ELF-1 (cell line): ENCODE measurements around the gene SEMA5A.

Experiments used
- DNase-seq: peaks from one replicate; pipeline ENCODE4 v3.0.0-alpha.2; 2016; ENCODE audit warnings: low read depth, low spot score

The SEMA5A gene, protein sequence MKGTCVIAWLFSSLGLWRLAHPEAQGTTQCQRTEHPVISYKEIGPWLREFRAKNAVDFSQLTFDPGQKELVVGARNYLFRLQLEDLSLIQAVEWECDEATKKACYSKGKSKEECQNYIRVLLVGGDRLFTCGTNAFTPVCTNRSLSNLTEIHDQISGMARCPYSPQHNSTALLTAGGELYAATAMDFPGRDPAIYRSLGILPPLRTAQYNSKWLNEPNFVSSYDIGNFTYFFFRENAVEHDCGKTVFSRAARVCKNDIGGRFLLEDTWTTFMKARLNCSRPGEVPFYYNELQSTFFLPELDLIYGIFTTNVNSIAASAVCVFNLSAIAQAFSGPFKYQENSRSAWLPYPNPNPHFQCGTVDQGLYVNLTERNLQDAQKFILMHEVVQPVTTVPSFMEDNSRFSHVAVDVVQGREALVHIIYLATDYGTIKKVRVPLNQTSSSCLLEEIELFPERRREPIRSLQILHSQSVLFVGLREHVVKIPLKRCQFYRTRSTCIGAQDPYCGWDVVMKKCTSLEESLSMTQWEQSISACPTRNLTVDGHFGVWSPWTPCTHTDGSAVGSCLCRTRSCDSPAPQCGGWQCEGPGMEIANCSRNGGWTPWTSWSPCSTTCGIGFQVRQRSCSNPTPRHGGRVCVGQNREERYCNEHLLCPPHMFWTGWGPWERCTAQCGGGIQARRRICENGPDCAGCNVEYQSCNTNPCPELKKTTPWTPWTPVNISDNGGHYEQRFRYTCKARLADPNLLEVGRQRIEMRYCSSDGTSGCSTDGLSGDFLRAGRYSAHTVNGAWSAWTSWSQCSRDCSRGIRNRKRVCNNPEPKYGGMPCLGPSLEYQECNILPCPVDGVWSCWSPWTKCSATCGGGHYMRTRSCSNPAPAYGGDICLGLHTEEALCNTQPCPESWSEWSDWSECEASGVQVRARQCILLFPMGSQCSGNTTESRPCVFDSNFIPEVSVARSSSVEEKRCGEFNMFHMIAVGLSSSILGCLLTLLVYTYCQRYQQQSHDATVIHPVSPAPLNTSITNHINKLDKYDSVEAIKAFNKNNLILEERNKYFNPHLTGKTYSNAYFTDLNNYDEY

DNA sequence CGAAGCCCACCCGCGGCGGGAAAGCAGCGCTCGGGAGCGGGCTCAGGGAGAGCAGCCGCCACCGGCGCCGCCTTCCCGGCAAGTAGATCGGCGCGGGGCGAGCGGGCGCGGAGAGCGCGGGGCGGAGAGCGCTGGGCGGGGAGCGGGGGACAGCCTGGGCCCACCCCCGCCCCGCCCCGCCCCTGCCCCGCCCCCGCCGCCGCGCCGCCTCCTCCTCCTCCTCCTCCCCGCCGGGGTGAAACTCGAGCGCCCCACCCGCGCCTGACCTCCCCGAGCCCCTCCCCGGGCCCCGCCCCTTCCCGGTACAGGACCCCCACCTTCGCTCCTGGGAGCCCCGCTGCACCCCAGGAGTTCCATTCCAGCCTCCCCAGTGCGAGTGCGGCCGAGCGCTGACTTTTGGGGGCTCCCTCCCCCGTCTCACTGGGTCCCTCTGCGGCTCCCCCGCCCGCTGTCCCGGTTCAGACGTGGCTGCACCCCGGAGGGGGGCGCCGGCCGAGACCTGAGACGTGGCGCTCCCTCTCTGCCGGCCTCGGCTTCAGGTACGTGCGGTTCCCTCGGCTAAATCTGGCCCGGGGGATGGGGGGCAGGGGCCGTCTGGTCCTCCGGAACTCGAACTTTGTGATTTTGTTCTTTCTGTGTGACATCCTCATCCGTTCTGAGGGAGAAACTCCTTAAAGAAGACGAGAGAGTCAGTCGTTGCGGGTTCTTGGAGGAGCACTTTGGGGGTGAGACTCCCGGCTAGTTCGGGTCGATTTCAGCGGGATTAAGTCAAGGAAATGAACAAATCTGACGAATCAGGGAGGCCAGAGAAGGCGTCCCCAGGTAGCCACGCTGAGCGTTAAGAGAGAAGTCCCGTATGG lies at the start of gene SEMA5A:
SEMA5A (minus strand) TSS at position 84 of the 860 bp plus-strand sequence. CDS start 166,129 bp downstream, outside the sequence.
- DNase-seq = peak; percentile 48

DNA sequence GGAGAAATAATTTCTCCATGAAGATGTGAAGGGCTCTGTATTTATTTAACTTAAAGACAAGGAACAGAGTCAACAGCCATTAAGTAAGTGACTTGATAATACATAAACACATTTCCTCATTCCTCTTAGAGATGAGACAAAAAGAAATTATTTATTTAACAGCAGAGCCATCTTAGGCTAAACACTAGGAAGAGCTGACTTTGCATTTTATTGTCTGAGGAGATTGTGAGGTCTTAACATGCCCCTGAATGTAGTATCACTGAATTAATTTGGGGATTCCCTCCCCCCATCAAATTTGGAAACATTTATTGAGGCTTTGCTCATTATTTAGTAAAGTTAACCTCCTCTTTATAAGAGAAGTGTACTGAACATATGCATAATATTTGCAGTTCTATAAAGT lies 49.0 kb upstream of the SEMA5A start:
- no peak for DNase-seq

DNA sequence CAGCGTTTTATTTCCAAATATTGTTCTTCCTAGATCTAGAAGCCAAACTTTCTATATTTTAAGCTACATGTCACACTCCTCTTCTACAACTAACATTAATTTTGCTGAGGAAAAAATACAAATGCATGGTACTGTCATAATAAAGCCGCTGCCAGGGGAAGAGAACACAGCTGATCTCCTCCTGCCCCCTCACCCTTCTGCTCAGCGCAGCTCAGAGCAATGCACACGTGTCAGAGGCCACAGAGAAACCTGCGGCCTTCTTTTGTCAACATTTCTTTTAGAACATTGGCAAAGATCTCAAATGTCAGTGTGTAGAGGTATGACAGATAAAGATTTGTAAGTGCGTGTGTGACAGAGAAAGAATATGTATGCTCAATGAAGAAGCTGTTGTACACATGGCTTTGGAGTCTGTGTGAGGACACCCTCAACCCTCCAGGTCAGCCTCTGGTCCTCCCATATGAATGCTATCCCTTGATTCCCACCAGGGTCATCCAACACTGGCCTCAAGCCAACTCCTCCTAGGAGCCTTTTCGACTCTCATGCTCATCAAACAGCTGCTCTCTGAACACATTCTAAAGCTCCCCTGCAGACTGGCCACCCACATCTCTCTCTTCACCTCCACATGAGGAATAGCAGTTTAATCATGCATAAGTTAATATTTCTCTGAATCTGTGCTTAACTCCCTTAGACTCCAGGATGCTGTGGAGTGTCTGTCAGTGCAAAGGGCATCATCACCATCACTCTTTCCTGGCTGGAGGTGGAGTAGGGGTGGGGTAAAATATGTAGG lies 43.4 kb upstream of the SEMA5A start:
- no peak for DNase-seq

DNA sequence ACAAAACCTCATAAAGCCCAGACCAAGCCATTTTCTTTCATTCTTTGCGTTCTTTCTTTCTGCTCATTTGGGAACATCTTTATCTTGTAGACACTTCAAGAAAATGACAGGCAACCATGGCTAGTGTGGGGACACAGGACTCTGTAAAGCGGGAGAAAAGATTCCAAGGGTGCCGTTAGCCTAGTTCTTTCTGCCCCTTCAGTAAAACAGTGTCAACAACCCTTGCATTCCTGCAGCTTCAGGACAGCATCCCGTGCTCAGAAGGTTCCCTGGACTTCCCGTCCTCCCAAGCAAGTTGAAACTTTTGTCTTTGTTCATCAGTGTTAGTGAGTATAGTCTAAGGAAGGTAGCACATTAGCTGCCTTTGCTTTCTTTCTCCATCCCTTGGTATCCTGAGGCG lies 42.4 kb upstream of the SEMA5A start:
- DNase-seq = no peak

DNA sequence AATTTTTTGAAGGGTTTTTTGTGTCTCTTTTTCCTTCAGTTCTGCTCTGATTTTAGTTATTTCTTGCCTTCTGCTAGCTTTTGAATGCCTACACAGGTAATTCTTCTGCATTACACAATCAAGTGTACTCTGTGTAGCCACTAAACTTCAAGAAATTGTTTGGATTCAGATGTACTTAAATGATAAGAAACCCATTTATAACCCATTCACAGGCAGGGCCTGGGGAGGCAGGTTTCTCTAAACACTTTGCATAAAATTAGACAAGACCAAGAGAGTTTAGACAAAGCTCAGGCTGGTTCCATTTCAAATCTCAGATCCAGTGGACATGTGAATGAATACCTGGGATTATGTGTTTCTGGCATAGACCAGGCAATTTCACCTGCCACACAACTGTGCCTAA lies 41.3 kb upstream of the SEMA5A start:
- DNase-seq = no peak

DNA sequence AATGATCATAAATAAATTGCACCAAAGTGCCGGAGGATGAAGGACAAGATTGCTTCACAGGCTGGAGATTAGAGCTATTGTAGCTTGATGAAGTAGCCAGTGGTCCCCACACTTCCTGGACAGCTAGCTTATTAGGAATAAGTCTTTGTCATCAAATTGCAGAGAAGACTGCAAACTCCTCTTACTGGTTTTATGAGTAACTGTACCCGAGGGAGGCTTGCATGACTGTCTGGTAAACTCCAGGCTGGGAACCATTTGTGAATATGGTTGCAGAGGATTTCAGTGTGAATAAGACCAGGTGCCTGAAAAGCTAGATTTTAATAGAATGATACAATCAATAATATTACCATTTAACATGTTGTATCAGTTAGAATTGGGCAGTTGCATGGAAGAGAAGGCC lies 36.5 kb upstream of the SEMA5A start:
- no peak for DNase-seq

DNA sequence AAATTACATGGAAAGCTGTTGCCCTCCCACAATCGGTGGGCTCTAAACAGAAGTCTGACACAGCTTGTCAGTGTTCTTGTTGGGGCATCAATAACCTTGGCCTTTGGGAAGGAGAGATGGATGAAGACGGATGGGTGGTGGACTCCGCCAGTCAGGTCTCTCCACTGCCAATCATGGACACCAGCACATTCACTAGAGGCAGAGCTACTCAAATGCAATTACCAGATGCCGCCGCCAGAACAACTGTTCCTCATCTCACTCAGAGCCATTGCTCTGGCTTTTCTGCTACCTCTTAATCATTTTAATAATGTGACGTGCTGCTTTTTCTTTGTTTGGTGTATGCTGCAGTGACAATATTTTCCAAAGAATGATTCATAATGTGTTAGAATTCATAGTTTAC lies 27.9 kb upstream of the SEMA5A start:
- no peak for DNase-seq

DNA sequence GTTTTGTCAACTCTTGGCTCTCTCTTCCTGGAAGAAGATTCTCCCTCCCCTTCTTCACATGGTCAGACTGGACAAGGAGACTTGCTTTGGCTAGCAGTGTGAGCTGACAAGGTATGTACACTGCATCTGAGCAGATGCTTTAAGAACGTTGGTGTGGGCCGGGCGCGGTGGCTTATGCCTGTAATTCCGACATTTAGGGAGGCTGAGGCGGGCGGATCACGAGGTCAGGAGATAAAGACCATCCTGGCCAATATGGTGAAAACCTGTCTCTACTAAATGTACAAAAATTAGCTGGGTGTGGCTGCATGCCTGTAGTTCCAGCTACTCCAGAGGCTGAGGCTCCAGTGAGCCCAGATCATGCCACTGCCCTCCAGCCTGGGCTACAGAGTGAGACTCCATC lies 26.4 kb upstream of the SEMA5A start:
- no peak for DNase-seq

DNA sequence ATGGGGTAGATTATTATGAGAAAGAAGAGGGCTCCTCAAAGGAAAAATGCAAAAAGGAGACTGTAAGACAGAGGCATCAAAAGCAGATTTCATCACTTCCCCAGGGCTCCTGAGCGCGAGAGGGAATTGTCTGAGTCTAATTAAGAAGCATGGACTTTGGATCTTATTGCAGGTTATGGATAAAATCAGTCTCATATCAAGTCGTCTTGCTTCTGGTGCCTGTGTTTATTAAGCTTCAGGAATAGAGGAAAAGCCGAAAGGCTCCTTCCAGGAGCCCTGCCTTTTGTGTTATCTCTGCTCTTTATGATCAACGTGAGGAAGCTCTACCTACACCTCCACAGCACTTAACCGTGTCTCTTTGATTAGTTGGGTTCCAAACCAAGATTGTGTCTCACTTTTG lies 25.0 kb upstream of the SEMA5A start:
- DNase-seq = no peak

DNA sequence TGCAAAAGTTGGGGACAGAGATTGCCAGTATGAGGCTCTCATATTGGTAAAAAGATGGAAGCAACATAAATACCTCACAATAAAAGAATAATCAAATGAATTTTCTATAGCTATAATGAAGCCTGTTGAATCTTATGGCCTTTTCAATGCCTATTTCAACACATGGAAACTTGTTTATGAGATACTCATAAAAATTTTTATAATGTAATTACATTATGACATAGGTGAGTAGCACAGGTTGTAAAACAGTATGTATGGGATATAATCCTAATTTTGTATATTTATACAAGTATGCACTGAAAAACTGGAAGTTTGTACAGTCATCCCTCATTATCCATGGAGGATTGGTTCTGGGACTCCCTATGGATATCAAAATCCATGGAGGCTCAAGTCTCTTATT lies 21.2 kb upstream of the SEMA5A start:
- no peak for DNase-seq

DNA sequence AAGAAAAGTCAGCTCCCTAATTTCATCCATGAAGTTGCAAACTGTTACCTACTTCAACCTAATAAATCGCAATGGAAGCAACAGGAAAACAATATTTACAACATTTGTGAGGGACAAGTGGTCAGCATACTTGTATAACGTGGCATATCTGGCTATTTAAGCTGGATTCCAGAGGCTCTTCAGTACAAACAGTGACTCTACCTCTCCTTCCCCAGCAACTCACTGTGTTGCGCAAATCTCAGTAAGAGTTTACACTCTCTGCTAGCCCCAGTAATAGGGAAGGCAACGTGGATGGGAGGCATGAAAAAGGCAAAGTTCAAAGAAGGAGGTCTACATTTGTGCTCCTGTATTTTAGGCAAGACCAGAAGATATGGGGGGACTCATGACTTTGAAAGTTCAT lies 18.9 kb upstream of the SEMA5A start:
- no peak for DNase-seq

DNA sequence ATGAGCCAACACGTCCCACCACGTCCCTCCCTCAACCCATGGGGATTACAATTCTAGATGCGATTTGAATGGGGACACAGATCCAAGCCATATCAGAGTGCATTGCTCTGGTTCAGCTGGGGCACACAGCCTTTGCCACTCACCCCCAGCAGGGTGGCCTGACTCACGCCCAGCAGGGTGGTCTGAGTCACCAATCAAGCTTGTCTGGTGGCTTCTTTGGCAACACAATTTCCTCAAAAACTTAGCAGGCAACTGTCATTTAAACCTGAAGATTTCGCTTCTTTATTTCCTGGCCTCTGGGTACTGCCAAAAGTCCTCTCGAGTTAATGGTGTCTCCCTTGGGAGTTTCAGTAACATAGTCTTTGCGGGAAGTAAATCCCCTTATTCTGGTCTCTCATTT lies 16.3 kb upstream of the SEMA5A start:
- peak; percentile 20 for DNase-seq

DNA sequence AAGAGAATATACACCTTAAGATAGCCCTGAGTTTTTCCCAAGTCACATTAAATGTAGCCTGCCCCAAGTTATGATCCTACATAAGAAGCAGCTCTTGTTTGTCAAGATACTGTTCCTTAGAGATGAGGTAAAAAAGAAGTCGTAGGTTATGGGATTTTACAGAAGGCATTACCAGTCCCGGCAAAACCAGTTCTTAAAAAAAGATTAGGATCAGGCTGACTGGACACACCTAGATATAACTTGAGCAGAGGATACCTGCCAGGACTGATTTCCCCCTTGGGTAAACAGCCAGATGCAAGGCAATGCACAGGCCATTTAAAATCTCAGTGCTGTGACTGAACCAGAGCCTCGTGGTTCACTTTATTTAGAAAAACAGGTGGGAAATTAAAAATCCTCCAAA lies 14.1 kb upstream of the SEMA5A start:
- no peak for DNase-seq

DNA sequence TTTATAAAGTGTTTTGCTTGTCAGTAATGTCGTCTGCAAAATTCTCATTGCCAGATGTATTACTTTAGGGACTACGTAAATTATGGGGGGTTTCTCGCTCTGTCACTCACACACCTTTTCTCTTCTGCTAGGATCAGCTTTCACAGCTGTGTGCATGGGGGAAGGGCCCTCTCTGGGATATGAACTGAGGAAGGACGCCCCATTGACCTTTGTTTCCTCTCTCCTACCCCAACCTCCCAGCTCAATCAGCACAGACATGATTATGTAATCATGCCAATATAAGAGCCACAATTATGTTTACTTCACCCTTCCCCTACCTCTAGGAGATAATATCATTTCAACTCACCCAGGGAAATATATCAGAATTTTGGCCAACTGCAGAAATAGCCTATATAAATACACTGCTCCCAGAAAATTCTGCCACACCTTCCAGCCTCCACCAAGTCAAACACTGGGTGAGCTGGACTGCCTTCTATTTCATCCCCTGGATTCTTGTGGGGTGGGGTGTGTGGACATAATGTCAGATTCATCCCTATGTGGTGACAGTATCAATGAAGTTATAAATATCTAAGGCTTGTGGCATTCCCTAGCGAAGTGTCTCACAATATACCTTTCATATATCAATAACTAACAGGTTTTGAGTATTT lies 12.6 kb upstream of the SEMA5A start:
- DNase-seq = no peak

DNA sequence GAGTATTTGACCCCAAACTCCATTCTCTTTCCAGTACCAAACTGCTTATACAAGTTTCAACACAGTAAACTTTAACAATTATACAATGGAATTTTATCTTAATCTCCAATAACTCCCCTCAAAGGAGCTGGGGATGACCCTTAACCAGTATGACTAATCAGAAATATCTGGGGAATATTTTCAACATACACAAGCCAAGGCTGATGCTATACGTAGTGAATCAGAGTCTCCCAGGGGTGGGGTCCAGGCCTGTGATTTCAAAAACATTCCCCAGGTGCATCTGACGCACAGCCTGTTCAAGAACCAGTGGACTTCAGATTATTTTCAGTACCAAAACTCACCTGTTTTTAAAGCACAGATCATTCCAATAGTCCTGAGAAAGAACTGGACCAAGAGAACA lies 11.8 kb upstream of the SEMA5A start:
- DNase-seq = no peak

DNA sequence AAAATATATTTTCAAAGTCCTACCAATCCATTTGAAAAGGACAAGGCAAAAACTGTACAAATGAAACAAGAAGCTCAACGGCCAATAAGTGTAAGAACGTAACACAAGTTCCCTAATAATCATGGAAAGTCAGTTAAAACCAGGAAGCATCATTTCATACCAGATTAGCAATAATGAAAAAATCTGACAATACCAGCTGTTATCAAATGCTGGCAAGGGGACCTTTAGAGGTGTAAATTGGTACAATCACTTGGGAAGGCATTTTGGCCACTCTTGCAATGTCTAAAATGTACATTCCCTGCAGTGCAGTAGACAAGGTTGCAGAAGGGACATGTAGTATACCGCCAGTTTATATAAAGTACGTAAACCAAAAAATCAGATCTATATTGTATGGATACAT lies 10.1 kb upstream of the SEMA5A start:
- DNase-seq = no peak

DNA sequence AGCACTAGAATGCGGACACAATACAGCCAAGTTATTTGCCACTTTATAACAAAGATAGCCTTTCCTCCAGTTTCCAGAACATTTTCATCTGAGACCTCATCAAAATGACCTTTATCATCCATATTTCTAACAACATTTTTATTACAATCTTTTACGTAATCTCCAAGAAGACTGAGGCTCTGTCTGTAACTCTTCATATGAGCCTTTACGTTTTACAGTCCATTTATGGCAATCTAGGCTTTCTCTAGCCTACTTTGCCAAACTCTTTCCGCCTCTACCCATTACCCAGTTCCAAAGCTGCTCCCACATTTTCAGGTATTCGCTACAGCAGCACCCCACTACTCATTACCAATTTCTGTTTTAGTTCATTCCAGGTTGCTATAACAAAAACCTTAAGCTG lies 8.2 kb upstream of the SEMA5A start:
- DNase-seq = no peak

DNA sequence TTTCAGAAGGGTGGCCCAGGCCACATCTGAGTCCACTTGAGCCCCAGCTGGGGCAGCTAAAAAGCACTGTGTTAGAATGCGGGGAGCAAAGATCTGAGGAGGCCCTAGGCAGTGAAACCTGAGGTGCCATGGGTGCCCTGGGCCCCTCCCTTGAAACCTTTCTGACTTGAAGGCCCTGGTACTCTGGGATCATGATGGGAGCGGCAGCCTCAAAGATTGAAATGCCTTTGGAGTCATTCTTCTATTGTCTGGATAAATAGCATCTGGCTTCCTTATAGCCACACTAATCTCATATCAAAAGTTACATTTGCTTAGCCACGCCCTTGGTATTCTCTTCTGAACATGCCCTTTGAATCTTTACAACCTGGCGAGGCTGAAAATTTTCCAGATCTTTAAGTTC lies 7.7 kb upstream of the SEMA5A start:
- DNase-seq = no peak

DNA sequence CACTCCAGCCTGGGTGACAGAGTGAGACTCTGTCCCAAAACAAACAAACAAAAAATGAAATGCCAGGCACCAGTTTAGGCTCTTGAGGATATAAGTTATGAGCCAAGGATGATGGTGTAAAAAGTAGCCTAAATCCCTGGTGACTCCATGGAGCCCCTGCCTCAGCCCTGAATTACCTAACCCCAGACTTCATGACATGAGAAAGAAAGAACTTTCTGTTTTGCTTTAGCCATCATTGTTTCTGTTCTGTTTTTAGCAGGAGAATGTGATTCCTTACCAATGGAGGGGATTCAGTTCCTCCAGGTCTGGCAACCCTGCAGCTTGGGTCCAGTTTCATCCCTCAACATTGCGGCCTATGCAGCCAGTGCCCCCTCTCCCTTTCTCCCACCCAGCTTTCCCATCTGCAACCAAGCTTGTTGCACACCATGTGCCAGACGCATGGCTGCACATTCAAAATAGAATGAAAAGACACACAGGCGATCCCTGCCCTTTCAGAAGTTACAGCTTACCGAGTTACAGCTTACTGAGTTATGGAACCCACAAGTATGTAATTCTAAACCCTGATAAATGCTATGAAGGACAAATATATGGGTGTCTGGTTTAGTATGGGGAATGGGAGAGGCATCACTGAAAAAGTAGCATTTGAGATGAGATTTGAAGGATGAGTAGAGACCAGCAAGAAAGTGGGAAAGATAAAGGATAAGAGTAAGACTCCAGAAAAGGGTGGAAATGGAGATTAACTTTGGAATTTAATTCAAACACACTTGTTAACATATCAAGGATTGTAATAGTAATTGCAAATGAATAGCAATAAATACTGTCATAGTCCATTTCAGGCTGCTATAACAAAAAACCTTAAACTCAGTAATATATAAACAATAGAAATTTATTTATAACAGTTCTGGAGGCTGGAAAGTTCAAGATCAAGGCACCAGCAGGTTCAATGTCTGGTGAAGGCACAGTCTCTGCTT lies 6.0 kb upstream of the SEMA5A start:
- DNase-seq = no peak
